CD4-positive, alpha-beta T cell treated with Interleukin-17A for 4 hours (primary cell): ENCODE data around the gene STPG3.
"Not testable (repeated sequence)": the region's sequence is repeated elsewhere in the genome, so short reads cannot be mapped to it uniquely, and the experiment has no call there.

Source experiments
- DNase-seq: peaks from one replicate; pipeline ENCODE4 v3.0.0-alpha.2; 2020; ENCODE audit warnings: mixed read lengths

Gene STPG3

DNA sequence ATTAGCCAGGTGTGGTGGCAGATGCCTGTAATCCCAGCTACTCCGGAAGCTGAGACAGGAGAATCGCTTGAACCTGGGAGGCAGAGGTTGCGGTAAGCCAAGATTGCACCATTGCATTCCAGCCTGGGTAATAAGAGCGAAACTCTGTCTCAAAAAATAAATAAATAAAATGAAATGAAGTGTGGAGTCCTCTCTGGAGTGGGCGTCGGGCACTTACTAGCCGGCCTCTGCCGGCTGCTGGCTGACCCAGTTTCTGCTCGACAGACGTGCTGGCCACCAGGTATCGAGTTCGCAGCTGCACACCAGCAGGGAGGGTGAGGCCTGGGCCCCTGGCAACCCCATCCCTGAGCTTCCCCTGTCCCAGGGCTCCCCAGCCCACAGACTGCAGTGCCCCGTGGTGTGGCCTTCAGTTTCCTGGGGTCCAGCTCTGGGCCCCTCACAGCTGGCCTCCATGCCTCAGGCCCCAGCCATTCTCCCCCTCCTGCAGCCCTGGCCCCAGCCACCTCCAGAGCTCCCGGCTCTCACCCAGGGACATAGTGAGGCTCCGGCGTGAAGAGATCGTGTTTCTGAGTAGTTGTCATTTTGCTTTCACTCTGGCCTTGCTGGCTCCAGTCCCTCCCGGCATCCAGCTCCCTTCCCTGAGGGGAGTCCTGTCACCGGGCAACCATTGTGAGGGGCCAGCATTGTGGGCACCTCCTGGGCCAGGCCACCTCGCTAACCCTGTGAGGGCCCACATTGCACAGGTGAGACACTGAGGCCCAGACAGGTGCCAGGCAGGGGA, 3.8 kb upstream of the STPG3 start:
- DNase-seq: no peak

DNA sequence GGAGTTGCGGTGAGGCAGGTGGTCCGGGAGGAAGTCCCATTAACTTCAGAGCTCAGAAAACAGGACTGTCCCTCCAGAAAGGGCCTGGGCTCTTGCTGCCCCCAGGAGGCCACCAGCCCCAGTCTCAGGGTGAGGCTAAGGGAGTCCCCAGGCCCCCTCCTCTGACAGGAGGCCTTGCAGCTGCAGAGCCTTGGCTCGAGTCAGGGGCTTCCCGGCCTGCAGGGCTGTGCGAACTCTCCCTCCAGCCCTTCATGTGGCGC, 3.2 kb upstream of the STPG3 start:
- DNase-seq: no peak

DNA sequence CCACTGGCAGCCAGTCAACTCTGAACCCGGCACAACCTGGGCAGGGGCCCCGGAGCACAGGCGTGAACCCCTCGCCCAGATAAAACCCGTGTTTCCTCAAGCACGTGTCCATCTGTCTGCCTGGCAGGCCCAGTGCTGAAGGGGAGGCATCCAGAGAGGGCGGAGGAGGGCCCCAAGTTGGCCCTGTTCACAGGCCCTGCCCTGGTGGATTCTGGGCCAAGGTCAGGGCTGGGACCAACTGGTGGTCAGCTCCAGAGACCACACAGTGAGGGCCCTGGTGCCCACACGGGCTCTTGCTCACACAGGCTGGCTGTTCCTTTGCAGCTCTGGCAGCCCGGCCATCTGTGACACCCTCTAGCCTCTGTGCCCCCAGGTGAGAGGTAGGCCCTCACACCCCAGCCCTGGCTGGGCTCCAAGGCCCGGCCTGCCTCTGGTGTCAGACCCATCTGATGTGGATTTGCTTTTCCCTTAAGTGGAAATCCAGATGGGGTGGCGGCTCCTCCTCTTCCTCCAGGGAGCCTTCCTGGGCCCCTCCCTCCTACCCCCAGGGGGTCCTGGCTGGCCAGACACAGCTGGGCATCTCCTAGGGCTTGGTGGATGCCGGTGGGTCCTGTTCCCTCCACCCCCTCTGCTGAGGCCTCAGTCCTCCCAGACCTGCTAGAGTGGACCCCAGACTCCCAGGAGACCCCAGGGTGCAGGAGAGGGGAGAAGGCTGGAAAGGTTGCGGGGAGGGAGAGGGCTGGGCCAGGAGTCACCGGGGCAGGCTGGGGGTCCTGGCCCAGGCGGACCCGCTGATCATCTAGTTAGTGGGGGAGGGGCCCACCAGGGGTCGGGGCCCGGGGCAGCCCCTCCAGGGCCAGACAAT, 525 bp upstream of the STPG3 start:
- DNase-seq: no peak

DNA sequence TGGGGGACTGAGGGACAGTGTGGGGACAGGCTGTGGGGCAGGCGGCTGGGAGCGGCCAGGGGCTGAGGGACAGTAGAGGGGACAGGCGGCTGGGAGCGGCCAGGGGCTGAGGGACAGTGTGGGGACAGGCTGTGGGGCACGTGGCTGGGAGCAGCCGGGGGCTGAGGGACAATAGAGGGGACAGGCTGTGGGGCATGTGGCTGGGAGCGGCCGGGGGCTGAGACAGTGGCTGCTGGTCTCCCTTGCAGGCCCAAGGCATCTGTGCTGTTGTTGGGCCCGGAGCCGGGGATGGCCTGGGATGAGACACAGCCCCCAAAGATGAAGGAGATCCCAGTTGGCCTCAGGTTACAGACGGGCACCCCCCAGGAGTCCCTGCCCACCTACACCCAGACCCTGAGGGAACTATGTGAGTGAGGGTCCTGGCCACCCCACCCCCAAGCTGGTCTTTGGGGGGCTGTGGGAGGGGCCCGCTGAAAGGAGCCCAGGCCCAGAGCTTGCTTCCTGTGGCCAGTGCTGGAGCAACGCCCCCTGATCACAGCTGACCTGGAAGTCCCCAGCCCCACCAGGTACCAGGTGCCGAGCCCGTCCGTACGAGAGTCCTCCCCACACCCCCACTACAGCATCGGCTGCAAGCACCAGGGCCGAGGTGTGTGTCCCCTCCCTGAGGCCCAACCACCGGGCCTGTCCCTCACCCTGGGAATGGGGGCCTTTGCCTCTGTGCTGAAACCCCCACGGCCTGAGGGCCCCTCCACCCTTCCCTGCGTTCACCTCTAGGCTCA, 593 bp downstream of the STPG3 start:
- DNase-seq: no peak

DNA sequence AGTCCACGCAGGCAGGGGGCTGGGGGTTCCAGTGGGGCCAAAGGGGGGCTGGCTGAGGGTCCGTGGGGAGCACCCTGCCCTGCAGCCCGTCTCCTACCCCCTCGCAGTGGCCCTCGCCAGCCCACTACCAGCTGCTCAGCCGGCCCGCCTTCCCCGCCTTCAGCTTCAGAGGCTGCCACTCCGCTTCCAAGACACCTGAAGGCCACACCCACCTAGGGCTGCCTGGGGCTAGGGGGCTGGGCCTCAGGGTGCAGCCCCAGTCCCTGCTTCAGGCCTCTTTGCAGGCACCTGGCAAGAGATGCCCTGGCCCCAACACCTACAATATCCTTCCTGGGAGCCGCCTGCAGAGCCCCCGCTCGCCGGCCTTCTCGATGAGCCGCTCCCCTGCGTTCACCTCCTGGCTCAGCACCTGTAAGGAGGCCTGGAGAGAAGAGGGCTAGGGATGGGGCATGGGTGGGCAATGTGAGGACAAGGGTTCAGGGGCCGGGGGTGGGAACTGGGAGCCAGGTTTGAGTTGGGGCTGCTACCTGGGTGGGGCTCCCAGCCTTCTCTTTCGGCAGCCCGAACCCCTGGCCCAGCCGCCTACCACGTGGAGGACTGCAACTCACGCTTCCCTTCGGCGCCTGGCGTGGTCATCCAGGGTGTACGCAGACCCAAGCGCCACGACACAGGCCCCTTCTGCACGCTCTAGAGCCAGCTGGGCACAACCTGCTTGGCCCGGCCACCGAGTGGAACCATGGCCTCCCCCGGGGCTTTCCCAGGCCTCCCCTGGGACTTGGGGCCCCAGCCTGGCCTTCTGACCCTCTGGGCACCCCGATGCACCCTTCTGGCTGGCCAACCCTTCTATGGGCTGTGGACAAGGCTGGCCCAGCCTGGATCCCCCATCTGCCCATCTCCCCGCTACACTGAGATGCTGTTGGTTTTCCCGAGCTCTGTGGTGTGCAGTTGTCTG, 1.7 kb downstream of the STPG3 start:
- no peak for DNase-seq

DNA sequence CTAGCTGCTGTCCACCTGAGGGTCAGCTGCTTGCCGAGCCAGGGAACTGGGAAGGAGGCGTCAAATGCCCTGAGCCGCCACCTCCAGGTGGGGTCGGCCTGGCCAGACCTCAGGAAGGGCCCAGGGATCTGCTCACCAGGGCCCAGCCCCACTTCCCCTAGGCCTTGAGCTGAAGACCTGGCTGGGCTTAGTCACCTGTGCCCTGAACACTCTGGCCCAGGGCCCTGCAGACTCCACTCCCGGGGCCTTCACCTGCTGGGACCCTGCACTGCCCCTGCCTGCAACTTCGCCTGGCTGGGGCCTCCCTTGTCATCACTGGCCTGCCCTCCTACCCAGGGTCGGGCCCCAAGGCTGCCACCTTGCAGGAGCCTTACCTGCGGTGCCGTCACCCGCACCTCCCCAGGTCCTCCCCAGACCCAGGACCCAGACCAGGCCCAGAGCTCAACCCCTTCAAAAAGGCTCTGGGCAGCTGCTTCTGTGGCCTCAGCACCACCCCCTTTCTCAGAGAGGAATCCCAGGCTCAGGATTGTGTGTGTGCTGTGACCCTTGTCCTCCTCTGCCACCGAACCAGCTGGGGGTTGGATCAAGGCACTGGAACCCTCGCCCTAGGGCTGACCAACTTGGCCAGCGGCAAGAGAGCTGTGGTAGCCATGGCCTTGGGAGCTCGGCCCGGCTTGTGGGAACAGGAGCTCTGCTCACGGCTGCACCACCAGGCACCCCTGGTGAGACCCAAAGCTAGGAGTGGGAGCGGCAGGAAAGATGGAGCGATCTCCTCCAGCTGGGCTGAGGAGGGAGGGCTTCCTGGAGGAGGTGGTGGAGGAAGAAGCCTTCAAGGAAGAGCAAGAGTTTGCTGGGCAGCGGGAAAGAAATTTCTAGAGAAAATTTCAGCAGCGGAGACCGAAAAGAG, 2.9 kb downstream of the STPG3 start:
- no peak for DNase-seq

DNA sequence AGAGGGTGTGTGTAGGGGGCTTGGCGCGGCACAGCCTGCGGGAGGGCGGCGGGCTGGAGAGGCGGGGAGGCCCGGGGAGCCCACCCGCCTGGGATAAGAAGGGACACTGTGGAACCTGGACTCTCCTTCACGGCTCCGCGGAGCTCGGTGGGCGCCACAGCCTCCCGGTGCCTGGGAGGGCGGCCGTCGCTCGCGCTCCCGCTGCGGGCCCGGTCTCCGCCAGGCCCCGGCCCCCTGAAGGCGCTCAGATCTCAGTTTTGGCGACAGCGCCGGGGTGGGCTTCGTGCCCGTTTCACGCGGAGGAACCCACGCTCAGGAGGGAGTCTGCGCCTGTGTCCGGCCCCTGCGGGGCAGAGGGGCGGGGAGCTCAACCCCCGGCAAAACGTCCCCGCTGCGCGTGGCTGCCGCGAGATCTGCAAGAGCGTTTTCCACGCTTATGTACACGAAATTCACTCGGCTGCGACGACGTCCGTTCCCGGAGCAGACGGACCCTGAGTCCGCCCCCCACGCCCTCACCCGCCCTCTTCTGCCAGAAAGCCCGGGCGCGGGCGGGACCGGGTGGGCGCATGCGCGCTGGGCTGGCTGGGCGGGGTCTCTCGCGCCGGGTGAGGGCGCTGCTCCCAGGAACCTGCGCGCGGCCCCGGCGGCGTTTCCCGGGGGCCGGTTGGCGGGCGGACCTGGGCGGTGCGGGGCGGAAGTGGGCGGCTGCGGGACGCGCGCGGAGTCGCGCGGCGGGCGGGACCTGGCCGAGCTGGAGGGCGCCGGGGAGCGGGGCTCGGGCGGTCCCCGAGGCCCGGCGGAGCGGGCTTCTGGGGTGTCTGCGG, 3.8 kb downstream of the STPG3 start, which contains the start of gene NELFB:
NELFB (plus strand) TSS at position 704 of the 824 bp plus-strand sequence.
- peak; percentile 98 for DNase-seq

DNA sequence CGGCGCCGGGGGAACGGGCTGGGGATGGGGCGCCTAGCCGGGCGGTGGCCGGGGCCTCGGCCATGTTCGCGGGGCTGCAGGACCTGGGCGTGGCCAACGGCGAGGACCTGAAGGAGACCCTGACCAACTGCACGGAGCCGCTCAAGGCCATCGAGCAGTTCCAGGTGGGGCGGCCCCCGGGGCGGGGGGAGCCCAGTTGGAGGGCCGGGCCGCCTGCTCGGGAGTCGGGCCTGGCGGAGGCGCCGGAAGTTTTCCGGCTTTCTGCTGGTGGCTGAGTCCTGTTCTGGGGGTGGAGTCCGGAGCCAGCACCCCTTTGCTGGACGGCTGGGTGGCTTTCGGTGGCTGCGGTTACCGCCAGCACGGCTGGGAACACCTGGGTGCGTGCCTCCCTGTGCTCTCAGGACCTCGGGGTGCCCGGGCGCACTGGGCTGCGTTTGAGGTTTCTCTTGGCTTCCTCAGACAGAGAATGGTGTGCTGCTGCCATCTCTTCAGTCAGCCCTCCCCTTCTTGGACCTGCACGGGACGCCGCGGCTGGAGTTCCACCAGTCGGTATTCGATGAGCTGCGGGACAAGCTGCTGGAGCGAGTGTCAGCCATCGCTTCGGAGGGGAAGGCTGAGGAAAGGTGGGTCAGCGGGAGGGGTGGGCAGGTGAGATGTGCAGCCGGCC, 4.5 kb downstream of the STPG3 start:
- DNase-seq: no peak

DNA sequence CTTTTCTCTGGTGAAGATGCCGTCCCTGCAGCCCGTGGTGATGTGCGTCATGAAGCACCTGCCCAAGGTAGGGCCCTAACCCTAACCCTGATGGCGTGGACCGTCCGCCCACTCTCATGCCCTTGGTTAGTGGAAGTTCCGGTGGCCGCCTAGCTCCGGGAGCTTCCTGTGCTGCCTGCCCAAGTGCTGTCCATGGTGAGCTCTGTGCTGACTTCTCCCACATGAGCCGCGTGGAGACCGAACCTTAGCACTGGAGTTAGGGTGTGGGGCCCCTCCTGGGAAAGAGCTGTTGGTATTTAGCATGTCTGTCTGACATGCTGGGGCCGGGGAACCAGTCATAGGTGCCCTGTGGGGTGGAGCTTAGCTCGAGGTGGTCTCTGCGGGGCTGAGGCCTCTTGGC, 5.3 kb downstream of the STPG3 start:
- no peak for DNase-seq

DNA sequence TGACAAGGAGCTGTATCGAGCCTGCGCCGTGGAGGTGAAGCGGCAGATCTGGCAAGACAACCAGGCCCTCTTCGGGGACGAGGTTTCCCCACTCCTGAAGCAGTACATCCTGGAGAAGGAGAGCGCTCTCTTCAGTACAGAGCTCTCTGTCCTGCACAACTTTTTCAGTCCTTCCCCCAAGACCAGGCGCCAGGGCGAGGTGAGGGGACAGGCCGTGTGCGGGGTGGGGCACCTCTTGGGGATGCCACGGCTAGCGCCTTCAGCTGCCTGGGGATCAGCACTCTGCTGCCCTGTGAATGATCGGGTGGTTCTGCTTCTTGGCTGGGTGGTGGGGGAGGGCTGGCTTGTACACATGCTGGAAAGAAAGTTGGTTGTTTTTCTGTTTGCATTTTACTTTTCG, 5.8 kb downstream of the STPG3 start:
- no peak for DNase-seq

DNA sequence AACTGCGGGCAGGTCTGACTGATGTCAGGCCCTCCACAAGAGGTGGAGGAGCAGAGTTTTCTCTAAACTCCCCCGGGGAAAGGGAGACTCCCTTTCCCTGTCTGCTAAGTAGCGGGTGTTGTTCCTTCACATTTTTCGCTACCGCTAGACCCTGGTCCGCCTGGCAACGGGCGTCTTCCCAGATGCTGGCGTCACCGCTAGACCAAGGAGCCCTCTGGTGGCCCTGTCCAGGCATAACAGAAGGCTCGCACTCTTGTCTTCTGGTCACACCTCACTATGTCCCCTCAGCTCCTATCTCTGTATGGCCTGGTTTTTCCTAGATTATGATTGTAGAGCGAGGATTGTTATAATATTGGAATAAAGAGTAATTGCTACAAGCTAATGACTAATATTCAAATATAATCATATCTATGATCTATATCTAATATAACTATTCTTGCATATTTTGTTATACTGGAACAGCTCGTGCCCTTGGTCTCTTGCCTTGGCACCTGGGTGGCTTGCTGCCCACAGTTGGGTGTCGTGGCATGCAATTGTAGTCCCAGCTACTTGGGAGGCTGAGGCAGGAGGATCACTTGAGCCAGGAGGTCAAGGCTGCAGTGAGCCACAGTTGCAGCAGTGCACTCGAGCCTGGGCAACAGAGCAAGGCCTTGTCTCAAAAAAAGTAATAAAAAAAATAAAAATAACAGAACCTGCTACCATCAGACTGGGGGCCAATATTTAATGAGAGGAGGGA, 11.3 kb downstream of the STPG3 start:
- DNase-seq: not testable (repeated sequence)

DNA sequence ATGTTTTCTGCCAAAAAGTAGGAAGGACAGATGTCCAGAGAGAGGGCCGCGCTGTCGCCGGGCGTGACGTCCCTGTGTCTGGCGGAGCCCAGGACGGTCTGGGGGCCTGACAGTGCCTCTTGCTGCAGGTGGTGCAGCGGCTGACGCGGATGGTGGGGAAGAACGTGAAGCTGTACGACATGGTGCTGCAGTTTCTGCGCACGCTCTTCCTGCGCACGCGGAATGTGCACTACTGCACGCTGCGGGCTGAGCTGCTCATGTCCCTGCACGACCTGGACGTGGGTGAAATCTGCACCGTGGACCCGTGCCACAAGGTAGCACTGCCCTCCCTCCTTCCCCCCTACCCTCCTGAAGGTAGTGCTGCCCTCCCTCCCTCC, 11.8 kb downstream of the STPG3 start:
- DNase-seq: no peak

DNA sequence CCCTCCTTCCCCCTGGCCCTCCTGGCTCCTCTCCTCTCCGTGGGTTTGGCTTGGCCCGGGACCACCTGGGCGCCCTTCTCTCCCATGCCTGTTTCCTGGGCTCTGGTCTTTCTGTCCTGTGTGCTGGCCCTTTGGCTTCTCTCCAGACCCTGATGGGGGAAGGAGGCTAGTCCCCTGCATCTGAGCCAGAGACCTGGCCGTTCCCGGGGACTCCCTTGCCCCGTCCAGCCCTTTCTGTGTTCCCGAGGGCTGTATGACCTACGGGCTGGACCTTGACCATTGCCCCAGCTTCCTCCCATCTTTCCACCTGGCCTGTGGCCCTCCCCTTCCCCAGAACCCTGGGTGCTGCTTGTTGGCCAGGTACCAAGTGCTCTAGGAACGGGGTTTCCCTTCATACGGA, 12.4 kb downstream of the STPG3 start:
- DNase-seq: no peak

DNA sequence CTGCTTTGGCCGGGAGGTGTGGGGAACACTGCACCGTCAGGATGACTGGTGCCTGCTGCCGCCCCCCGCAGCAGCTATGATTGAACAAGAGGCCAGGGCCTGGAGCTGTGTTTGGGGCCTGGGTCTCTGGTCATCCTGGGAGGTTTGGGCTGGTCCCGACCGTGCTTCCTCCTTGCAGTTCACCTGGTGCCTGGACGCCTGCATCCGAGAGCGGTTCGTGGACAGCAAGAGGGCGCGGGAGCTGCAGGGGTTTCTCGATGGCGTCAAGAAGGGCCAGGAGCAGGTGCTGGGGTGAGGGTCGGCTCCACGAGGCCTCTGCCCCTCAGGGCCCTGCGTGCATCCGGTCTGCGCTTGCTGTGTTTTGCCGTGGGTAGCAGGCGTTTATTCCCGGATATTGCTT, 13.0 kb downstream of the STPG3 start:
- DNase-seq: no peak

DNA sequence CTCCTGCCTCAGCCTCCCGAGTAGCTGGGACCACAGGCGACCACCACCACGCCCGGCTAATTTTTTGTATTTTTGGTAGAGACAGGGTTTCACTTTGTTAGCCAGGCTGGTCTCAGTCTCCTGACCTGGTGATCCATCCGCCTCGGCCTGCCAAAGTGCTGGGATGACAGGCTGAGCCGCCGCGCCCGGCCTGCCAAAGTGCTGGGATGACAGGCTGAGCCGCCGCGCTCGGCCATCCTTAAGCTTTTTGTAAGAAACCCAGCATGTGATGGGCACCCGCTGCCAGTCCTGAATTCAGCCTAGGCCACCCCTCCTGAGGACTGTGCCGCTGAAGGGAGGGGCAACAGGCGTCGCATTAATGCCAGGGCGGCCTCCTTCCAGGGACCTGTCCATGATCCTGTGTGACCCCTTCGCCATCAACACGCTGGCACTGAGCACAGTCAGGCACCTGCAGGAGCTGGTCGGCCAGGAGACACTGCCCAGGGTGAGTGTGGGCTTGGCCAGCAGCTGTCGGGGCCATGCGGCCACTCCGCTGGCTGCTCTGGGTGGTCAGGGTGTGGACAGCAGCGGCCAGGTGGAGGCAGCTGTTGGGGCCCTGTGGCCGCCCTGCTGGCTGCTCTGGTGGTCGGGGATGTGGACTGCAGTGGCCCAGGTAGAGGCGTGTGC, 14.5 kb downstream of the STPG3 start:
- DNase-seq: no peak

DNA sequence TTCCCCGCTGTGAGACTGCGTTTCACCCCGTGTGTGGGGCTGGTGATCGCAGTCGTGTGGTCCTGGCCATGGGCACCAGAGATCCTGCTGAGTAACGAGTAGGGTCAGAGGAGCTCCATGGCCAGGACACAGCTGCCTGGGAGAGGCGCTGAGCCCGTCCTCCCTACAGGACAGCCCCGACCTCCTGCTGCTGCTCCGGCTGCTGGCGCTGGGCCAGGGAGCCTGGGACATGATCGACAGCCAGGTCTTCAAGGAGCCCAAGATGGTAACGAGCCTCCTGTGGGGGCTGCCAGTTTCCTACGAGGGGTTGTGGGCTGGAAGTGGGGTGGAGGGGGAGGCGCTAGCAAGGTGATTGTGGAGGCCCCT, 15.1 kb downstream of the STPG3 start:
- no peak for DNase-seq

DNA sequence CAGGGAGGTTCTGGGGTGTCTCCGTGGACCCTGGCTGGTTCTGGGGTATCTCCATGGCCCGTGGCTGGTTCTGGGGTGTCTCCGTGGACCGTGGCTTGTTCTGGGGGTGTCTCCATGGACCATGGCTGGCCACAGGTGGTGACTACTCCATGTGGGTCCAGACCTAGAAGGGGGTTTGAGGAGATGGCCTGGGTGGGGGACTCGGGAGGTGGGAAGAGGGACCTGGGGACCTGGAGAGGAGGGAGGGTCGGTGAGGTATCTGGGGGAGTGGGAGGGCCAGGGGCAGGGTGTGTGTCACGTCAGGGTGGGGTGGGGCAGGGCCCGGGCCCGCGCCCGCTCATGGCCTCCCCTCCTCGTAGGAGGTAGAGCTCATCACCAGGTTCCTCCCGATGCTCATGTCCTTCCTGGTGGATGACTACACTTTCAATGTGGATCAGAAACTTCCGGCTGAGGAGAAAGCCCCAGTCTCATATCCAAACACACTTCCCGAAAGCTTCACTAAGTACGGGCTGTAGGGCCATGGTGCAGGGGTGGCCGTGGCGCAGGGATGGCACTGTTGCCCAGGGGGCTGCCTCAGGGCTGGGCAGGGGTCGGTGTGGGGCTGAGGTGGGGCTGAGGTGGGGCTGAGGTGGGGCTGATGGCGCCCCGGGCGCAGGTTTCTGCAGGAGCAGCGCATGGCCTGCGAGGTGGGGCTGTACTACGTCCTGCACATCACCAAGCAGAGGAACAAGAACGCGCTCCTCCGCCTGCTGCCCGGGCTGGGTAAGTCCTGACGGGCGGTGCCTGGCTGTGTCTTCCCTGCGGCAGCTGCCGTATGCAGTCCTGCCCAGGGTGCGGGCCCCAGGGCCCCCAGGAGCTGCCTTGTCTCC, 15.7 kb downstream of the STPG3 start:
- DNase-seq: no peak

DNA sequence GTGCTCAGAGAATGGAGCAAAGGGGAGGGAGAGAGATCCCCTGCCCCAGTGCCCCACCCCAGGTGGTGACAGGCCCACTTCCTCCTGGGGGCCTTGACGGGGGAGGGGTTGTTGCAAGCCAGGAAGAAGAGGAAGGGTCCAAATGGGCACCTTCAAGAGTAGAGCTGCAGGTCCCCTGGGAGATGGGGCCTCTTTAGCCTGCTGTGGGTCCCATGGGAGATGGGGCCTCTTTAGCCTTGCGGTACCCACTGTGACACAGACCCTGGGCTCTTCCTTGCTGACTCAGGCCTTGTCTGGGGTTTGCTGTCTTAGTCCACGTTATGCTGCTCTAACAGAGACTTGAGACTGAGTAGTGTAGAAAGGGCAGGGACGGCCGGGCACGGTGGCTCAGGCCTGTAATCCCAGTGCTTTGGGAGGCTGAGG, 16.9 kb downstream of the STPG3 start:
- no peak for DNase-seq
